SW480 (cell line): ENCODE results near the gene BTN1A1.
"Not testable (repeated sequence)": the region's sequence is repeated elsewhere in the genome, so short reads cannot be mapped to it uniquely, and the experiment has no call there.

Experiments used
- DNase-seq: peaks from one replicate; pipeline ENCODE4 v3.0.0-alpha.2; 2016; ENCODE audit warnings: low spot score

The BTN1A1 gene, protein sequence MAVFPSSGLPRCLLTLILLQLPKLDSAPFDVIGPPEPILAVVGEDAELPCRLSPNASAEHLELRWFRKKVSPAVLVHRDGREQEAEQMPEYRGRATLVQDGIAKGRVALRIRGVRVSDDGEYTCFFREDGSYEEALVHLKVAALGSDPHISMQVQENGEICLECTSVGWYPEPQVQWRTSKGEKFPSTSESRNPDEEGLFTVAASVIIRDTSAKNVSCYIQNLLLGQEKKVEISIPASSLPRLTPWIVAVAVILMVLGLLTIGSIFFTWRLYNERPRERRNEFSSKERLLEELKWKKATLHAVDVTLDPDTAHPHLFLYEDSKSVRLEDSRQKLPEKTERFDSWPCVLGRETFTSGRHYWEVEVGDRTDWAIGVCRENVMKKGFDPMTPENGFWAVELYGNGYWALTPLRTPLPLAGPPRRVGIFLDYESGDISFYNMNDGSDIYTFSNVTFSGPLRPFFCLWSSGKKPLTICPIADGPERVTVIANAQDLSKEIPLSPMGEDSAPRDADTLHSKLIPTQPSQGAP

DNA sequence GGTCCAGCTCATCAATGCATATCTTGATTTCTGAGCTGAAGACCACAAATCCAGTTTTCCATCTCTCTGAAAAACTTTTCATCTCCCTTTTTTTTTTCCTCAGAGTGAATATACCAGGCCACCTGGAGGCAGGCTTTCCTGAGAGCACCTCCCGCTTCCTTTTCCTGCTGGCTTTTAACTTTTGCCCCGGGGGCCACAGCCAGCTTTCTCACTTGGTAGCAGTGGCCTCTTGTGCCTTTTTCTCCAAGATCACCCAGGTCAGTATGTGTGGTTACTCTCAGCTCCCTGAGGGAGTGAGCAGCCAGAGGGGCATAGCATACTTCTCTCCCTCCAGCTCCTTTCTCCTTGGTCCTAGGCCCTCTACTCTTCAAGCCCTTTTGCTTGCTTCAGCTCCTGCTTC lies at the start of gene BTN1A1:
Gene BTN1A1 (plus strand): TSS at position 202 of the 400 bp plus-strand sequence. CDS start 984 bp downstream, outside the sequence.
- no peak for DNase-seq

DNA sequence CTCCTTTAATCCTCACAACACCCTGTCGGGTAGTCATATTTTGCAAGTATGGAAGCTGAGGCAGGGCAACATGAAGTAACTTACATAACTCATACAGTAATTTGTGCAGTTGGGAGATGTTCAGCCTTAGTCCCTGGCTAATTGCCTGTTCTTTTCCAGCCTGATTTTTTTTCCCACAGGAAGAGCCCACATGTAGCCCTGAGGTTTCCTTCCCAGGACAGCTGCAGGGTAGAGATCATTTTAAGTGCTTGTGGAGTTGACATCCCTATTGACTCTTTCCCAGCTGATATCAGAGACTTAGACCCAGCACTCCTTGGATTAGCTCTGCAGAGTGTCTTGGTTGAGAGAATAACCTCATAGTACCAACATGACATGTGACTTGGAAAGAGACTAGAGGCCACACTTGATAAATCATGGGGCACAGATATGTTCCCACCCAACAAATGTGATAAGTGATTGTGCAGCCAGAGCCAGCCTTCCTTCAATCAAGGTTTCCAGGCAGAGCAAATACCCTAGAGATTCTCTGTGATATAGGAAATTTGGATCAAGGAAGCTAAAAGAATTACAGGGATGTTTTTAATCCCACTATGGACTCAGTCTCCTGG lies 47.4 kb upstream of the BTN1A1 start:
- DNase-seq = no peak

DNA sequence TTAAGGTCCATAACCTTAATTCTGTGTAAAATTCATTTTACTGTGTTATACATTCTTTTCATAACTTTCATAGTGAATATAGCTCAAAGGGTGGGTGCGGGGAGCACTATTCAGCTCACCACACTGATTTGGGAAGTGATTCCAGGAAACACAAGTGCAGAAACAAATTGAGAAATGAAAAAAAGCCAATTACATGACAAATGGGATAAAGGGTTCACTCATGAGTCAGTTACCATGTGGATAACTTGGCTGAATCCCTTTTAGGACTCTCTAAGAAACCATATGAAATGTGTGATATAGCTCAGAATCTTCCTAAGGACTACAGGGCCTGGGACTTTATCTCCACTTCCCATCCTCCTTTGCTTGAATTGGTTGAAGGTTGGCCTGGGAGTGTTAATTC lies 45.5 kb upstream of the BTN1A1 start:
- DNase-seq = no peak

DNA sequence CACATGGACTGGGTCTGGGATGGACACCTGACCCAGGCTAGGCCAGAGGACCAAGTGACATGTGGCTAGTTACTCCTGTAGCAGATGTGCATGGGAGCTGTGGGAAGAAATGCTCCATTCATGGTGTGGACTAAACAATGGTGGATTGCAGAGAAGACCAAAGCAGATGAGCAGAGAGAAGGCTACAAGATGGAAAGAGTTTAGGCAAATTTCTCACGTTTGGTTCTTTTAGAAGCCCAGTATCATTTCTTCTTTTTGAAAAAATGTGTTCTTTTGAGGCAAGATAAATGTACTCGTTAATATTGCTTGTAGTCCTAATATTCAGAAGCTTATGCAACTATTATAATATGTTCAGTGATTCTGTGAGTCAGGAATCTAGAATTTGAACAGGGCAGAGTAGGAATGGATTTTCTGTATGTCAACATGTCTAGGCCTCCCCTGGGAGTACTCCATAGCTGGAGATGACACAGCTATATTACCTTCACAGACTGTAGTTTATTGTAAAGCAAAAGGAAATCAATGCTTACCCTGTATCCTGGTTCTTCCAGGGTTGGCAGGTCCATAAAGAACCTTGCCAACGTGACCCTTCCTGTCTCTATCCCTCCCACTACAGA lies 44.6 kb upstream of the BTN1A1 start:
- DNase-seq = no peak

DNA sequence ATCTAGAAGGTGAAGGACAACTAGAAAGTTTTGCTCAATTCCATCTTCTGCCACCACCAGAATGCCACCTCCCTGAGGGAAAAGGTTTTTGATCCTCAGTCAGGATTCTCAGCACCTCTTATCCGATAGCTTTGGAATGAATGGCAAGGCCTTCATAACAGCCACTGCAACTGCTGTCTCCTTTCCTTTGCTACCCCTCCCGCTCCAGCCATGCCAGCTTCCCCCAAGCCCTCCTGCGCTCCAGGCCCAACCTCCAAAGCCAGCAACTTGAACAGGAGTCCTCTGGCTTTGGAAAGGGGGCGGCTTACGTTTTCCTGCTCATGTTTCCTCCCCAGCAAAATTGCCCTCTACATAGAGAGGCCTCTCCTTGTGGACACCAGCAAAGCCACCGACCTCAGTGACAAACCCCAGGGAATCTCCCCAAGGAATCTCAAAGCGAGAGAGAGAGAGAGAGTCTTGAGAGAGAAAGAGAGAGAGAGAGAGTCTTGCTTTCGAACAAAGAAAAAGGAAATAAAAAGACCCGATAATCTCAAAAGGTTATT lies 42.8 kb upstream of the BTN1A1 start:
- peak; percentile 26 for DNase-seq

DNA sequence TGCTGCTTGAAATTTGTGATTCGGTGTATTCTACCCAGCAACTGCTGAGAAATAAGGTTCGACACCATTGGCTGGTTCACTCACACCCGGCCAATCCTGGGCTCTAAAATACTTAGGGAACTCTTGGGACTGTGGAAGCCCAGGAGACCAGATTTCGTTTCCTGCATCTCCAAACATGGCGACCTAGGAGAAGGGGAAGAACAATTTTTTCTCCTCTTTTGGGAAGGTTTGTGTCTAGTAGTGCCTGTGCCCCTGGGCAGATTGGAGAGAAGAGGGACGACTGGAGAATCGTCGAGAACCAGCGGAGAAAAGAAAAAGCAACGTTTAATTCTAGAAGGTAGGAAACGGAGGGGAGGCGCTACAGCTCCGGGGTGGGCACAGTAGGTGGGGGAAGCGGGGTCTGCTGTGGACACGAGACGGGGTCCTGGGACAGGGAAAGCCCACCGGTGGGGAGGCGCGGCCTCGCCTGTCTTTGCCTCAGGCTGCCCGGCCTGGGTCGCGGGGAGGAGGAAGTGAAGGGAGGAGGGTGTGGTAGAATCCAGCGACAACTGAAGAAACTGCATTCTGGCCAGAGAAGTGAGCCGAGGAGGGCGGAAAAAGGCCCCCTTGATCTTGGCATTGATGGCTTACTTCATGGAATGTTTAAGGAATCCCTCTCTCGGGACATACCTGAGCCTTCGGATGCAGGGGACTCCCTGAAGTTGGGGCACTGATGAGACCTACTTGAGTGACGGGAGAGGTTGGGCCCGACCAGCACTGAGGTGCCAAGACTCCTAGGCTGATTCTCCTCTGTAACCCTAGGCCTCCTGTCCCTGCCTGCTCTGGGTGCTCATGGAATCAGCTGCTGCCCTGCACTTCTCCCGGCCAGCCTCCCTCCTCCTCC lies 42.1 kb upstream of the BTN1A1 start, which contains the start of gene BTN2A1:
Gene BTN2A1 (plus strand): TSS at position 150 of the 883 bp plus-strand sequence. CDS start 682 bp downstream, at position 832.
- DNase-seq = peak; percentile 87

DNA sequence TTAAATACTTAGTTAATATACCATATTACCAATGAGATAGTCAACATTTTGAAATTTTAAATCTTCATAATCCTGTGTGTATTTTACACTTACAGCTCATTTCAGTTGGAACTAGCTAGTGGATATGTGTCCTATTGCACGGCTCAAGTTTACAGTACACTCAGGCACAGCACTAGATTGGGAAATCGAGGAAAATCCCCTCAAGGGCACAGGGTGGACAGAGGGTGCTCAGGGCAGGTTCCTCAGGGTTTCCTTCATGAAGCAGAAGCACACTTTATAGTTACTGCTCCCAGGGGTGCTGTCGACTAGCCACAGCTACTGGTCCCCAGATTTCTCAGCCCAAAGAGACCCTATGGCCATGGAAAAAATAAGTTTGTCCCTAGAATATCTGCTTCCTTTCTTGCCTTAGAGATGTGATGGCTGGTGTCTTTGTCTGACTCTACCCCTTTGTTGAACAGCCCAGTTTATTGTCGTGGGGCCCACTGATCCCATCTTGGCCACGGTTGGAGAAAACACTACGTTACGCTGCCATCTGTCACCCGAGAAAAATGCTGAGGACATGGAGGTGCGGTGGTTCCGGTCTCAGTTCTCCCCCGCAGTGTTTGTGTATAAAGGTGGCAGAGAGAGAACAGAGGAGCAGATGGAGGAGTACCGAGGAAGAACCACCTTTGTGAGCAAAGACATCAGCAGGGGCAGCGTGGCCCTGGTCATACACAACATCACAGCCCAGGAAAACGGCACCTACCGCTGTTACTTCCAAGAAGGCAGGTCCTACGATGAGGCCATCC lies 40.9 kb upstream of the BTN1A1 start:
- DNase-seq = no peak

DNA sequence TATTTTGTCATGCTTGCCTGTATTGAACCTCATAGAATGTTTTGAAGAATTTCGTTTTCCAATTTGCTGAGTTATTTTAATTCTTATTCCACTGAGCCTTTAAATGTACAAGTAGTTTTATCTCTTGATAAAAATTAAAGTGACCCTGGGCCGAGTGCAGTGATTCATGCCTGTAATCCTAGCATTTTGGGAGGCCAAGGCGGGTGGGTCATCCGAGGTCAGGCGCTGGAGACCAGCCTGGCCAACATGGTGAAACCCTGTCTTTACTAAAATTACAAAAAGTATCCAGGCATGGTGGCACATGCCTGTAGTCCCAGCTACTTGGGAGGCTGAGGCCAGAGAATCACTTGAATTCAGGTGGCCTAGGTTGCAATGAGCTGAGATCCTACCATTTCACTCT lies 38.8 kb upstream of the BTN1A1 start:
- not testable (repeated sequence) for DNase-seq

DNA sequence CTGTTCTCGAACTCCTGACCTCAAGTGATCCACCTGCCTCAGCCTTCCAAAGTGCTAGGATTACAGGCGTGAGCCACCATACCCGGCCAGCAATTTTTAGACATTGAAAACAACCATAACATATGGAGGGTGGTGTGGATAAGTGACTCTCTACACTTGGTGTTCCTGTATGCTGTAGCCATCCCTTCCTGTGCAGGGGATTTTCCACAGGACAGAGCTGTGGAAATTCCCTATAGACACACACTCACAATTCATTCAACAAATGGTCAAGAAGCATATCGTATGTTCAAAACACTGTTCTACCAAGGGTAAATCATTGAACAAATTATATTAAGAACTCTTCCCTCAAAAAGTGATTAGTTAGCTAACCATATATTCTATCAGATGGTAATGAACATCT lies 36.1 kb upstream of the BTN1A1 start:
- DNase-seq = no peak

DNA sequence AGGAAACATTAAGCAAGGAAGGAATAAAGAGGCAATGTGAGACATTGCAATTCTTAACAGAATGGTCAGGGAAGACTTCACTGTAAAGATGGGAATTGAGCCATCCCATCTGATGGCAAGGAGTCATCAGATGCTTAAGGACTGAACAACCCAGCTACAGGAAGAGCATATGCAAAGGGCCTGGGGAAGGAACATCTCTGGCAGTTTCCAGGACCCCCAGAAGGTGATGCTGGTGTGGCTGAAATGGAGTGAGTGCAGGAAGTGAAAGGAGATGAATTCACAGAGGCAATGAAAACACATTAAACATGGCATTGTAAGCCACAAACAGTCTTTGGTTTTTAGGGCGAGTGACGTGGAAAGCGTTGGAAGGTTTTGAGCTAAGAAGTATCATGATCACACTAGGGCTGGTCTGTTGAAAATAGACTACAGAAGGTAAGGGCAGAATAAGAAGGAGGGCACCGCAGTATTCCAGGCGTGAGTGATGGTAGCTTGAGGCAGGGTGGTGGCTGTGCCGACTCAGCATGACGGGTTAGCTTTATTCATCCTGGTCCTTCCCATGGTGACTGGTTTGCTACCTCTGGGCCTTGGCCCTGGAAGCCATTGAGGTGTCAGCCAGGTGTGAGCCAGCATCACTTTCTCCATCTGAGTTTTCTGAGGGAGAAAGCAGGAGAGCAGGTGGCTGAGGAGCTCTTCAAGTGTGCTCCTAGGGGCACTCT lies 35.5 kb upstream of the BTN1A1 start:
- DNase-seq = no peak

DNA sequence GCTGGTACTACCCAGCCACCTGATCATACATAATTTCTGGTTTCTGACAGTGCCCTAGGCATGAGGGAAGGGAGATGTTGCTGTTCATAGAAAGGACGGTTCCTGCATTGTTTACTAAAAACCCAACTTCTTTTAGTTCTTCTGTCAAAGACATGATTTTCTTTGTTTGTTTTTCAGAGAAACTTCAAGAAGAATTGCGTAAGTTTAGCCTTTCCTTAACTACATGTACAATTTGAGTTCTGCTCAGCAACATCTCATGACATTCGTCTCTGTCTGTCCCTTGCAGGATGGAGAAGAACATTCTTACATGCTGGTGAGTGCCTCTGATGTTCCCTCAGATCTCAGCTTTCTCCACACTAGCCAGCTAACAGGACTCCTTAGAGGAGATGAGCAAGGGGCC lies 34.3 kb upstream of the BTN1A1 start:
- no peak for DNase-seq

DNA sequence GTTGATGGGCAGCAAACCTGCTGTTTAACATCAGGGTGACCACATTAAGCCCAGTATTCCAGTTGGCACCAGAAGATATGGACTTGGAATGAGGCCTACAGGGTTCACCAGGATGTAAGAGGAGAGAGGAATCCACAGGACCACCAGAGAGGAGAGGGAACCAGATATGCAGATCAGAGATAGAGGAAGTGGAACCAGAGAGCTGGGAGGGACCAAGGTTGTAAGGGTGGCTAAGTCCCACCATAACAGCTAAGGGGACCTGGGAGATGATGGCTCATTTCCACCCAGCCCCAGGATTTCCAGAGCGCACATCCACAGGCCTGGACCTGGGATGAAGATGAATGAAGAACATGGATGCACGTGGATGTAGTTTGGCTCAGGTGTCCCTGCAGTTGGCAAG lies 31.3 kb upstream of the BTN1A1 start:
- no peak for DNase-seq

DNA sequence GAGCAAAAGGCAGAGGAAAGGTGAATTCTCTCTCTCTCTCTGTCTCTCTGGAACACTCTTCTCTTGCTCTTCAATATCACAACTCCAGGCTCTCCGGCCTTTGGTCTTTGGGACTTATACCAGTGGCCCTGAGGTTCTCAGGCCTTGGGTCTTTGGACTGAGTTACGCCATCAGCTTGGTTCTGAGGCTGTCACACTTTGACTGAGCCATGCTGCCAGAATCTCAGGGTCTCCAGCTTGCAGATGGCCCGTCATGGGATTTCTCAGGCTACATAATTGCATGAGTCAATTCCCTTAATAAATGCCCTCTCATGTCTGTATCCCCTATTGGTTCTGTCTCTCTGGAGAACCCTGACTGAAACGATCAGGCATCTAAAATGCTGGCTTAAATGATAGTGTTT lies 29.5 kb upstream of the BTN1A1 start:
- DNase-seq = no peak

DNA sequence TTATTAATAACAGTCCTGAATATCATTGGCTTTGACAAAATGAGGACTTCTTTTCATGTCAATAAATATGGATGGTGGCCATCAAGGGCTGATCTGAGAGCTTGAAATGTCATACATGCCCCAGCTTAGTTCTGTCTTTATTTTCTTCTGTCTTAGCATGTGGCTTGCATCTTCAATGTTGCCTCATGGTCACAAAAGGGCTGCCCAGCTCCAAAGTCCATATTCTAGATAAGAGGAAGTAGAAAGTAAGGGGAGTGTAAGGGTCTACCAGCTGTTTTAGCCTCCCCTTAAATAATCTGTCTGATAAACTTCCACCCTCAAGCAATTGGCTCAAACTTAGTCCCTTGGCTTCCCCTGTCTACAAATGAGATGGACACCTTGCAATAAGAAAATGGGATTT lies 28.1 kb upstream of the BTN1A1 start:
- no peak for DNase-seq

DNA sequence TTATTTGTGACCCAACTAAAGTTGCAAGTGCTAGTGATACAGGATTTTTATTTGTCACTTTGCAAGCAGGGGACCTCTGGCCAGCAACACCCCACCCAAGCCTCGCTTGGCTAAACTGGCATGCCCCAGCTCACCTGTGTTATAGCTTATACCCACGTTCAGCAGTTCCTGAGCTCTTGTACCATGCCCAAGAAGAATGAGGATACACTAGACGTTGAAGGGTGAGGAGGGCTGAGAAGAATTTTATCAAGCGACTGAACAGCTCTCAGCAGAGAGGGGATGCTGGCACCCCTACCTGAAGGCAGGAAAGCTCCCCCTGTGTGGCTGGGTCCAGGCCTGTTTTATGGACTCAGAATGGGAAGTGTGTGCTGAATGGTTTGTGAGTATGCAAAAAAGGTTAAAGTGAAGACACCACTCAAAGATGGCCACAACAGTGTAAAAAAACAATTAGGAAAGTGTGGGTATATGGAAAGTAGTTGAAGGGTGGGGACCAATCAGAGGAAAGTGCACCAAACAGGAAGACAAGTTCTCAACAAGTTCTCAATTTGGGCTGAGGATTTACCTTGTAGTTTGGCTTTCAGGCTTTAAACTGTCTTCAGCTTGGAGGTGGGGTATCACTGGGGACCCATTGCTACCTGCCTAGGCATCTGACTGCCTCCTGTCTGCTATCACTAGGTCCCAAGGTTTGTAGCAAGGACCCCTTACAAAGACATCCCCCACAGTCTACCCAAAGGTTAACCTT lies 27.4 kb upstream of the BTN1A1 start:
- DNase-seq = no peak

DNA sequence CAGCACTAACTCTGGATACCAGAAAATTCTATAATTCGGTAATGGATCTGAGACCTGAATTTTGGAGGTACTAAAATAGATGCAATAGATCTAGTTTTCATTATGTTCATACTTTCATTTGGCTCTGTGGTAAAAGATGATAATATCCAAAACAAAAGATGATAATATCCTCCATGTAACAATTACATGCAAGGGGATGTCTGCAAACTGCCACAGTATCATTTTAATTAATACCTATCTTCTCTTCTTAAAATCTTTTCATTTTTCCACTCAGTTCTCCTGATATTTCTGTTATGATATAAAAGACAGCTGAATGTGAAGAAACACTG lies 26.7 kb upstream of the BTN1A1 start:
- DNase-seq = no peak

DNA sequence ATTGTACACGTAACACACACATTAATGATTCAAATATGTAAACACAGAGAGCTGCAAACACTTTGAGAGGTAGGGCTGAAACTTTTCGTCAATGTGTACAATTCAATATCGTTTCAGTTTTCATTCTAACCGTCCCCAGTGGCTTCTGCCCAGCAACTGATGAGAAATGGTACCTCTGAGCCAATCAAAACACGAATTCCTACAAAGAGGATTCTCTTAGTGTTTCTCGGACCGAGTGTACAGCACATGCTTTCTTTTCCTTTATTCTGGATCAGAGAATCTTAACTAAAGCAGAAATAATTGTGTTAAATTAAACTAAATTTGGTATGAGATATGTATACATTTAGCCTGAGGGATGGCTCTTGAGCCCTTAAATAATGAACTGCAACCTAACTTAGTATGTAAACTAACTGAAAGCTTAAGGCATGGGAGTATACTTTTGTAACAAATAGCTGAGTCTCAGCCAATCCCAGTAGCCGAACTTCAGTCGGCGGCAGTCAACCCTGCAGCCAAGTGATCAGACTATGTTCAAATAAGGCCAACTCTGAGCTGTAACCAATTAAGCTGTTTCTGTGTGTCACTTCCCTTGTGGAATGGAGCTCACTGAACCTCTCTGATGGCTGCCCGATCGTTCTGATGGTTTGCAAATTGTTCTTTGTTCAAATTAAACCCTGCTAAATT lies 26.2 kb upstream of the BTN1A1 start:
- DNase-seq = peak; percentile 94

DNA sequence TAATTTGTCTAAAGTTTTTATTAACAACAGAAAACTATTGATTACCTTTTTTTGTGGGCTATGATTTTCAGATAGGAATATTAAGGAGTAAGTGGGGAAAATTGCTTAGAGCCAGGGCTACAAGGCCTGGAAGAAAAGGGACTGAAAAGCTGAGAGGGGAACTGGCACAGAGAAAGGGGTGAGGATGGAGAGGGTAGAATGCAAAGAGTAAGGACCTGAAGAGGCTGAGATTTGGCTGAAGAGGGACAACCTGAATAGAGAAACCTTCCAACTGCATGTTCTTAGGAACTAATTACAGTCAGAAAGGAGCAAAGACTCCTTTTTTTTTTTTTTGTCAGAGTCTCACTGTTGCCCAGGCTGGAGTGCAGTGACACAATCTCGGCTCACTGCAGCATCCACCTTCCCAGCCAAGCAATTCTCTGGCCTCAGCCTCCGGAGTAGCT lies 25.6 kb upstream of the BTN1A1 start:
- DNase-seq = peak; percentile 27
